Choroid plexus epithelial cell (primary cell): ENCODE data around the gene TRAK2.

Source experiments
- DNase-seq: peaks from one replicate; pipeline ENCODE4 v3.0.0-alpha.2; 2010; ENCODE audit warnings: low read depth
- H3K4me3 ChIP-seq: 2 replicates; pipeline ENCODE4 v1.5.1; 2011; ENCODE audit warnings: low read depth, mild to moderate bottlenecking, control low read depth, low read length, moderate library complexity
- CTCF ChIP-seq: conservative IDR thresholded peaks from 2 replicates; pipeline ENCODE4 v1.5.1; 2011; ENCODE audit warnings: low read depth, mild to moderate bottlenecking, control low read depth, inconsistent platforms, low read length, moderate library complexity

Gene TRAK2

GRCh38 chr2:201425952-201426351 is 25.3 kb downstream of the TRAK2 start:
- no peak for TF ChIP-seq CTCF
- DNase-seq, result no peak

GRCh38 chr2:201420442-201421113 is 30.7 kb downstream of the TRAK2 start:
- no peak for TF ChIP-seq CTCF
- H3K4me3 ChIP-seq, result no peak overlapping the region

More at GRCh38 chr2:201425952-201426351, 25.3 kb downstream of the TRAK2 start:
- no peak overlapping the region for H3K4me3 ChIP-seq

GRCh38 chr2:201419986-201420385 is 31.3 kb downstream of the TRAK2 start:
- H3K4me3 ChIP-seq, result no peak overlapping the region
- DNase-seq, result no peak
- TF ChIP-seq CTCF, result no peak

More at GRCh38 chr2:201420442-201421113, 30.7 kb downstream of the TRAK2 start:
- peak; percentile 69 for DNase-seq

- TF ChIP-seq CTCF, result no peak
- no peak for DNase-seq
- no peak overlapping the region for H3K4me3 ChIP-seq
Observed at GRCh38 chr2:201419057-201419635, 32.1 kb downstream of the TRAK2 start.

GRCh38 chr2:201415149-201415548 is 36.1 kb downstream of the TRAK2 start:
- no peak for DNase-seq
- TF ChIP-seq CTCF, result no peak
- H3K4me3 ChIP-seq, result no peak overlapping the region

- no peak overlapping the region for H3K4me3 ChIP-seq
- no peak for TF ChIP-seq CTCF
- DNase-seq, result peak; percentile 77
Observed at GRCh38 chr2:201414099-201415023, 36.9 kb downstream of the TRAK2 start.
